Measurements from ENCODE around the gene RAPGEF4. TPM values are rescaled to one million over a fixed set of nuclear protein-coding genes. Genes with fewer than 3 reads are reported as not detected.

Gene RAPGEF4
- total and polyA plus RNA-seq, 2 of the 13 experiments (the other 11 are each of a cell fraction or from before 2014, with no cell fraction given), result 0.78 to 0.91 TPM

DNA sequence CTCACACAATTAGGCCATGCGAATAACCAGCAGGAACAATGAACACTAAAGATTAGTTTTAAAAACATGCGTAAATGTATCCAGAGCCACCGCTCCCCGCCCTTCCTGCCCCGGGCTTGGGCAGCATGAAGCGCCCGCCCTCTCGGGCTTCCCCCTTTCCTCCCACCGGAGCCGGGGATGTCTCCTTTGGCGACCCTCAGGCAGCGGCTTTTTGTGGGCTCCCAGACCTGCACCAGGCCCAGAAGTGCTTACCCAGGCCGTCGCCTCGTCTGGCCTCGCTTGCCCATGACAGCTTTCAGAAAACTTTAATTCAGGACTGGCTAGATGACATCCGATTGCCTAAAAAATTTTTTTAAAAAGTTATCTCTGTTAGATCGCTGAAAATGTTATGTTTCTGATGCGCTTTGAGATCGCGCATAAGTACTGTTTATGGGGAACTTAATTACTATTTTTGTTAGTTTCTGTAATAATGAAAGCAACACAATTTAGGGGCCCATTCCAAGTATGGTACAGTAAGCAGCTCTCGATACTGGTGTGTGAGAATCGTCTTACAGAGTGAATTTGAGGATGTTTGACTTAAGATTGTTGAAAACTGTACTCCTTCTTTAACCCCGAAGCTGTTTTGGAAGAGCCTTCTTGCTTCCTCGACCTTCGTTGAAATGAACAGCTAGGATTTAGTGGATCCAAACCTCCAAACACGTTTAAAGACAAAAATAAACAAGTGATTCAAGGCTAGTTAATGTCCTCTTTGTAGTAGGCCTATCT lies 341.1 kb downstream of the RAPGEF4 start:
- H3K79me2 ChIP-seq (ENCODE audit: insufficient read depth, low read length), result peaks cover 7% of the 10 kb centered on the region
- peaks cover 23% of the 10 kb centered on the region for H3K4me1 ChIP-seq (ENCODE audit: insufficient read depth, low read length)
- no peaks in the 10 kb centered on the region for H3K9me3 ChIP-seq (ENCODE audit: low read length)
- ChIA-PET CTCF (ENCODE audit: low intra/inter-chr PET ratio, low total read pairs) (interaction anchor here (1.3 to 1.9 kb wide), 2 partner anchors 50 to 134 kb away, joined by 5 read pairs; no protein-coding TSS in a partner anchor), POLR2A (interaction anchor here (1.2 kb wide), 1 partner anchor 28 kb away, joined by 4 read pairs; no protein-coding TSS in a partner anchor)
- in situ Hi-C loops (cut with HindIII; ENCODE audit: extremely low pct_ligation_motif_present, low pct_unique_long_range_greater_than_20kb), result no loop called here
- no peaks in the 10 kb centered on the region for H3K36me3 ChIP-seq (replicated peaks in 1 of 2; ENCODE audit: control insufficient read depth in 1 of 2, insufficient read depth in 2 of 2, low read length in 2 of 2)
- intact Hi-C loops (cut with micrococcal nuclease; ENCODE audit: unreplicated experiment), result loop anchor here (2.0 to 10.0 kb wide), 3 partner anchors 50 to 278 kb away; partner anchors contain the start of gene CDCA7
- H3K4me3 ChIP-seq (replicated peaks in 1 of 3; ENCODE audit: insufficient read depth in 1 of 3, low read depth in 2 of 3, low read length in 3 of 3), result peak overlapping the region; percentile 70 to 91 (median 80)
- H2AFZ ChIP-seq (ENCODE audit: low read length), result peak overlapping the region; percentile 98
- peak overlapping the region; percentile 98 for H3K4me2 ChIP-seq (ENCODE audit: low read depth, low read length)
- peak overlapping the region; percentile 45 for H3K27ac ChIP-seq (ENCODE audit: extremely low read length, insufficient read depth, low read length)
- under 1% methylated on average over 27 of the region's 27 CpGs for WGBS (ENCODE audit: low lambda C conversion rate)
- FAIRE-seq, result no peak
- no peaks in the 10 kb centered on the region for H4K20me1 ChIP-seq (ENCODE audit: insufficient read depth, low read length)
- peak overlapping the region; percentile 76 for H3K9ac ChIP-seq (ENCODE audit: insufficient read depth, low read depth, low read length)
- peak; percentile 66 for ATAC-seq
- peaks cover 0 to 19% of the 10 kb centered on the region in 2 experiments; a peak in 3 of 5 replicates for H3K27me3 ChIP-seq (ENCODE audit: control insufficient read depth in 1 of 2, insufficient read depth in 2 of 2, low read length in 2 of 2)
- TSS peak; percentile 59 for BruUV-seq (replicated peaks)
- no peak for DNase-seq (ENCODE audit: low spot score)
- 0 out of 2 replicates have a peak, but pooled peaks have one; percentile 36 for TF ChIP-seq FOXC1 (CRISPR knock-in tag; IDR thresholded peaks at IDR 0.05; ENCODE audit: borderline replicate concordance)
- TF ChIP-seq KDM5B (CRISPR knock-in tag; IDR thresholded peaks at IDR 0.05; ENCODE audit: borderline replicate concordance), result 0 out of 2 replicates have a peak, but pooled peaks have one; percentile 5
- peak; percentile 31; the same call in 1 of the 2 replicates for TF ChIP-seq NKX3-1 (CRISPR knock-in tag; IDR thresholded peaks at IDR 0.05)
- no peak for TF ChIP-seq ZNF543 (CRISPR knock-in tag; IDR thresholded peaks at IDR 0.05)
- TF ChIP-seq SPEN (CRISPR knock-in tag; IDR thresholded peaks at IDR 0.05; ENCODE audit: low read depth), result no peak
- TF ChIP-seq, protein P1, sequence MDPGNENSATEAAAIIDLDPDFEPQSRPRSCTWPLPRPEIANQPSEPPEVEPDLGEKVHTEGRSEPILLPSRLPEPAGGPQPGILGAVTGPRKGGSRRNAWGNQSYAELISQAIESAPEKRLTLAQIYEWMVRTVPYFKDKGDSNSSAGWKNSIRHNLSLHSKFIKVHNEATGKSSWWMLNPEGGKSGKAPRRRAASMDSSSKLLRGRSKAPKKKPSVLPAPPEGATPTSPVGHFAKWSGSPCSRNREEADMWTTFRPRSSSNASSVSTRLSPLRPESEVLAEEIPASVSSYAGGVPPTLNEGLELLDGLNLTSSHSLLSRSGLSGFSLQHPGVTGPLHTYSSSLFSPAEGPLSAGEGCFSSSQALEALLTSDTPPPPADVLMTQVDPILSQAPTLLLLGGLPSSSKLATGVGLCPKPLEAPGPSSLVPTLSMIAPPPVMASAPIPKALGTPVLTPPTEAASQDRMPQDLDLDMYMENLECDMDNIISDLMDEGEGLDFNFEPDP (CRISPR knock-in tag; conservative IDR thresholded peaks at IDR 0.05), result peak; percentile 90; the same call in 1 of the 2 replicates
- 0 out of 2 replicates have a peak, but pooled peaks have one; percentile 28 for TF ChIP-seq KLF6 (CRISPR knock-in tag; IDR thresholded peaks at IDR 0.05)
- TF ChIP-seq ESRRA (CRISPR knock-in tag; IDR thresholded peaks at IDR 0.05; ENCODE audit: low read depth), result 0 out of 2 replicates have a peak, but pooled peaks have one; percentile 3
- TF ChIP-seq ZFP1 (CRISPR knock-in tag; IDR thresholded peaks at IDR 0.05), result no peak
- no peak for TF ChIP-seq ZNF3 (CRISPR knock-in tag; IDR thresholded peaks at IDR 0.05)
- TF ChIP-seq KLF16 (CRISPR knock-in tag; IDR thresholded peaks at IDR 0.05), result peak in 1 of 2 experiments; percentile 12; a peak in 1 of 4 replicates
- no peak; a peak in 1 of 4 replicates for TF ChIP-seq HMGXB4 (CRISPR knock-in tag; IDR thresholded peaks at IDR 0.05; ENCODE audit: borderline replicate concordance in 1 of 2, low read depth in 1 of 2)
- TF ChIP-seq ZNF501 (CRISPR knock-in tag; IDR thresholded peaks at IDR 0.05), result peak; percentile 67; the same call in 1 of the 2 replicates
- no peak for TF ChIP-seq HMG20A (CRISPR knock-in tag; IDR thresholded peaks at IDR 0.05; ENCODE audit: borderline replicate concordance)
- TF ChIP-seq, protein P2, sequence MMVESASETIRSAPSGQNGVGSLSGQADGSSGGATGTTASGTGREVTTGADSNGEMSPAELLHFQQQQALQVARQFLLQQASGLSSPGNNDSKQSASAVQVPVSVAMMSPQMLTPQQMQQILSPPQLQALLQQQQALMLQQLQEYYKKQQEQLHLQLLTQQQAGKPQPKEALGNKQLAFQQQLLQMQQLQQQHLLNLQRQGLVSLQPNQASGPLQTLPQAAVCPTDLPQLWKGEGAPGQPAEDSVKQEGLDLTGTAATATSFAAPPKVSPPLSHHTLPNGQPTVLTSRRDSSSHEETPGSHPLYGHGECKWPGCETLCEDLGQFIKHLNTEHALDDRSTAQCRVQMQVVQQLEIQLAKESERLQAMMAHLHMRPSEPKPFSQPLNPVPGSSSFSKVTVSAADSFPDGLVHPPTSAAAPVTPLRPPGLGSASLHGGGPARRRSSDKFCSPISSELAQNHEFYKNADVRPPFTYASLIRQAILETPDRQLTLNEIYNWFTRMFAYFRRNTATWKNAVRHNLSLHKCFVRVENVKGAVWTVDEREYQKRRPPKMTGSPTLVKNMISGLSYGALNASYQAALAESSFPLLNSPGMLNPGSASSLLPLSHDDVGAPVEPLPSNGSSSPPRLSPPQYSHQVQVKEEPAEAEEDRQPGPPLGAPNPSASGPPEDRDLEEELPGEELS (CRISPR knock-in tag; IDR thresholded peaks at IDR 0.05), result peak; percentile 7; the same call in 1 of the 2 replicates
- TF ChIP-seq HNRNPLL (IDR thresholded peaks at IDR 0.05; ENCODE audit: low read depth, low read length, poor library complexity, severe bottlenecking), result no peak
- no peak for TF ChIP-seq PRMT3 (CRISPR knock-in tag; IDR thresholded peaks at IDR 0.05; ENCODE audit: borderline replicate concordance, low read depth)
- TF ChIP-seq ZNF619 (CRISPR knock-in tag; IDR thresholded peaks at IDR 0.05), result 0 out of 2 replicates have a peak, but pooled peaks have one; percentile 32

Data from HepG2 (cell line).